ENCODE data around the gene TMCC1. TPM values are rescaled to one million over a fixed set of nuclear protein-coding genes. Genes with fewer than 3 reads are reported as not detected.
A peak's percentile ranks its signal among the peaks of the same experiment; 100 is the strongest.

TMCC1 gene
- 35.4 and 36.9 TPM in 2 replicates for total RNA-seq
- long read RNA-seq, partial matches to known transcripts, result 4 of 10 reads
- long read RNA-seq, other reads (novel, unspliced or antisense), result 6 of 10 reads

DNA sequence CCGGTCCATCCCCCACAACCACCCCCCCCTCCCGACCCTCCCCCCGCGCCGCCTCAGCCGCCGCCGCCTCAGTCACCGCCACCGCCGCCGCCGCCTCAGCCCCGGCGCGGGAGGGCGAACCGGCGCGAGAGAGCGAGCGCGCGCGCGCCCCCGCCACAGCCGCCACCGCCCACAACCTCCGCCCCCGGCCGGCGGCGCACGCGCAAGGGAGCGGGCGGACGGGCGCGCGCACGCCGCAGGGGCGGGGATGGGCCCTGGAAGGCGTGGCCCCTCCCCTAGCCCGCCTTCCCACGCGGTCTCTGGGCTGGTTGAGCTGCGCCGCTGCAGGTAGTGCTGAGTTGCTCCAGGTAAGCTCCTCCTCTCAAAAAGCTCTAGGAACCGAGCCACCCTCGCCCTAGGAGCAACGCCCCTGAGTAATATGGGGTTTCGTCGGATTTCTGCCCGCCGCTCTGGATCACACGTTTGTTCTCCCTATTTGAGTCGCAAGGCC is at the start of gene TMCC1:
TSS of gene TMCC1 (minus strand) at position 131 of the 490 bp plus-strand sequence.
- DNase-seq (ENCODE audit: low read depth, low spot score), result peak; percentile 68
- H3K4me3 Mint-ChIP-seq, result peak within 1 kb of the TSS; percentile 98
- H3K4me1 Mint-ChIP-seq, result peaks cover 44% of the 10 kb centered on the region
- TF ChIP-seq, protein P1, sequence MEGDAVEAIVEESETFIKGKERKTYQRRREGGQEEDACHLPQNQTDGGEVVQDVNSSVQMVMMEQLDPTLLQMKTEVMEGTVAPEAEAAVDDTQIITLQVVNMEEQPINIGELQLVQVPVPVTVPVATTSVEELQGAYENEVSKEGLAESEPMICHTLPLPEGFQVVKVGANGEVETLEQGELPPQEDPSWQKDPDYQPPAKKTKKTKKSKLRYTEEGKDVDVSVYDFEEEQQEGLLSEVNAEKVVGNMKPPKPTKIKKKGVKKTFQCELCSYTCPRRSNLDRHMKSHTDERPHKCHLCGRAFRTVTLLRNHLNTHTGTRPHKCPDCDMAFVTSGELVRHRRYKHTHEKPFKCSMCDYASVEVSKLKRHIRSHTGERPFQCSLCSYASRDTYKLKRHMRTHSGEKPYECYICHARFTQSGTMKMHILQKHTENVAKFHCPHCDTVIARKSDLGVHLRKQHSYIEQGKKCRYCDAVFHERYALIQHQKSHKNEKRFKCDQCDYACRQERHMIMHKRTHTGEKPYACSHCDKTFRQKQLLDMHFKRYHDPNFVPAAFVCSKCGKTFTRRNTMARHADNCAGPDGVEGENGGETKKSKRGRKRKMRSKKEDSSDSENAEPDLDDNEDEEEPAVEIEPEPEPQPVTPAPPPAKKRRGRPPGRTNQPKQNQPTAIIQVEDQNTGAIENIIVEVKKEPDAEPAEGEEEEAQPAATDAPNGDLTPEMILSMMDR (conservative IDR thresholded peaks at IDR 0.05), result no peak
- H3K27ac Mint-ChIP-seq (ENCODE audit: unreplicated experiment), result peak within 1 kb of the TSS; percentile 97
- H3K9me3 Mint-ChIP-seq, result no peaks in the 10 kb centered on the region
- H3K36me3 Mint-ChIP-seq (ENCODE audit: low read depth), result peaks cover 9% of the 10 kb centered on the region
- H3K27me3 Mint-ChIP-seq (ENCODE audit: low read depth), result no peaks in the 10 kb centered on the region

DNA sequence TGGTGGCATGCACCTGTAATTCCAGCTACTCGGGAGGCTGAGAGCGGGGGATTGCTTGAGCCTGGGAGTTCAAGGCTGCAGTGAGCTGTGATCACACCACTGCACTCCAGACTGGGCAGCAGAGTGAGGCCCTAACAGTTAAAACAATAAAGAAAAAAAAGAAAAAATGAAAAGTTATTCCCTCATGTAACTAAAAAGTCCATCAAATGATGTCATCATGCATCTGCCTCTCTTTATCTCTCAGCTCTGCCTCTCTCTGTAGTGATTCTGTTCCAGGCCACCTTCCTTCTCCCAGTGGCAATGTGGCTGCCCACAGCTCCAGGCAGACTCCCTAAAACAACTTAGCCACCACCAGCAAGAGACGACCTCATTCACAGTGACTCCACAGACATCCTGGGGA is 49.5 kb upstream of the TMCC1 start:
- Mint-ChIP-seq H3K9me3 (peaks cover 6% of the 10 kb centered on the region), H3K4me3 (no peak overlapping the region), H3K27me3 (ENCODE audit: low read depth) (peaks cover 11% of the 10 kb centered on the region), H3K27ac (ENCODE audit: unreplicated experiment) (peak overlapping the region; percentile 19), H3K36me3 (ENCODE audit: low read depth) (no peaks in the 10 kb centered on the region), H3K4me1 (peaks cover 6% of the 10 kb centered on the region)
- no peak for DNase-seq (ENCODE audit: low read depth, low spot score)
- TF ChIP-seq, protein P1 (conservative IDR thresholded peaks at IDR 0.05), result no peak

DNA sequence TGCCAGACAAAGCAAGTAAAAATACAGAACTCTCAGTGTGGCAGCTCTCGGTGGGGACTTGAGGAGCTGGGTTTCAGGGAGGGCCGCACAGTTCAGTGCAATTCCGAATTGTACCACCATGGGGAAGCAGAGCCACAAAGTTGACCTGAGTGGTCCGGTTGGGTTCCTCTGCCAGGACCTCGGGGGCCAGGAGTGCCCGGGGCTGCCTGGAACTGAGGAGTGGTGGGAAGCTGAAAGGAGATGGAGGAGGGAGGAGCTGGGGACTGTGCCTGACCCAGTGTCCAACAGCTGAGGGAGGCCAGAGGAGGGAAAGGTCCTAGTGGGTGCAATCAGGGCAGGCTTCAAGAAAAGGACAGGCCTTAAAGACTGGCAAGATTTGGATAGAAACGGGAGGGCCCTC is 48.8 kb upstream of the TMCC1 start:
- Mint-ChIP-seq H3K4me1 (peaks cover 11% of the 10 kb centered on the region), H3K9me3 (peaks cover 3% of the 10 kb centered on the region), H3K27me3 (ENCODE audit: low read depth) (peaks cover 7% of the 10 kb centered on the region), H3K36me3 (ENCODE audit: low read depth) (no peaks in the 10 kb centered on the region), H3K4me3 (no peak overlapping the region), H3K27ac (ENCODE audit: unreplicated experiment) (no peak overlapping the region)
- DNase-seq (ENCODE audit: low read depth, low spot score), result peak; percentile 82
- TF ChIP-seq, protein P1 (conservative IDR thresholded peaks at IDR 0.05), result peak; percentile 82

DNA sequence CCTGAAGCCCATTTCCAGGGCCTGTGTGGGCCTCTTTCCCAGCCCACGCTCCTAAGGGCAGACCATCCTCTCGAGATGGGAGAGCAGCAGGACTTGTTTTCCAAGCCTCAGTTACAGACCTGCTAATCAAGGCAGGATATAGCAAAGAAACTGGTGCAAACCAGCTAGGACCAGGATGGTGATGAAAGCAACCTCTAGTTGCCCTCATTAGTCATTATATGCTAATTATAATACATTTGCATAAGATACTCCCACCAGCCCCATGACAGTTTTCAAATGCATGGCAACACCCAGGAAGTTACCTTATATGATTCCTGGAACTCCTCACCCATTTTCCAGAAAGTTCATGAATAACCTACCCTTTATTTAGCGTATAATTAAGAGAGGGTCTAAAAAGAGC is 46.6 kb upstream of the TMCC1 start:
- no peak overlapping the region for H3K4me3 Mint-ChIP-seq
- peaks cover 4% of the 10 kb centered on the region for H3K27me3 Mint-ChIP-seq (ENCODE audit: low read depth)
- peak overlapping the region; percentile 44 for H3K27ac Mint-ChIP-seq (ENCODE audit: unreplicated experiment)
- no peak for DNase-seq (ENCODE audit: low read depth, low spot score)
- TF ChIP-seq, protein P1 (conservative IDR thresholded peaks at IDR 0.05), result no peak
- H3K36me3 Mint-ChIP-seq (ENCODE audit: low read depth), result no peaks in the 10 kb centered on the region
- peaks cover 20% of the 10 kb centered on the region for H3K4me1 Mint-ChIP-seq
- peaks cover 3% of the 10 kb centered on the region for H3K9me3 Mint-ChIP-seq

DNA sequence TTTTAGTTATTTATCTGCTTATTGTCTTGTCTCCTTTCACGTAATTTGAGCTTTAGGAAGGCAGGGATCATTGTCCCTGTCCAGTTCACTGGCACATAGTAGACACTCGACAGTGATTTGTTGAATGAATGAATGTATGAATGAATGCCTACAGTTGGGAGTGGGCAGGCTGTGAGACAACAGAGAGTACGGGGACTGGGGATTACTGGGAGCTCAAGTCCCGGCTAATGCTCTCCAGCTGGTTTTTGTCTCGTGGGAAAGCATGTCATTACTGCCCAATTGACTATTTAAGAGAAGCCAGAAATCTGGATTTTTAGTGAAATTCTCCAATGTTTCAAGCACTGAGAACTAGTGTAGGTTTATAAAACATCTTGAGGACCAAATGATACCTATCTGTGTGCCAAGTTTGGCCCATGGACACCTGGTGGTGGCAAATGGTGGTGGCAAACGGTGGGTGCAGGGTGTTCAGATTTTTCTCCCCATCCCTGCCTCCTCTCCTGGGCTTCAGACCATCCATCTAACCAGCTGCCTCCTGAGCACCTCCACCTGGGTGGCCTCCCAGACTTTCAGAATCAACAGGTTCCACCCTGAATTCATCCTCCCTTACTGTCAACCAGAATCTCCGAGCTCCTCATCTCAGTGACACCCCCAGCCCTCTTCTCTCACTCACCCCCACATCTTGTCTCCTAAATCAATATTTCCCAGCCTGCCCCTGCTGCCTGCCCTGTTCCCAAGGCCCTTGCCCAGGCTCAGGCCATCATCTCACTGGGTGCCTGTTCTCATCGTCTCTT is 44.8 kb upstream of the TMCC1 start:
- H3K27me3 Mint-ChIP-seq (ENCODE audit: low read depth), result peaks cover 2% of the 10 kb centered on the region
- H3K4me3 Mint-ChIP-seq, result no peak overlapping the region
- H3K4me1 Mint-ChIP-seq, result peaks cover 20% of the 10 kb centered on the region
- no peaks in the 10 kb centered on the region for H3K9me3 Mint-ChIP-seq
- TF ChIP-seq, protein P1 (conservative IDR thresholded peaks at IDR 0.05), result peak; percentile 20
- H3K36me3 Mint-ChIP-seq (ENCODE audit: low read depth), result no peaks in the 10 kb centered on the region
- no peak for DNase-seq (ENCODE audit: low read depth, low spot score)
- H3K27ac Mint-ChIP-seq (ENCODE audit: unreplicated experiment), result no peak overlapping the region

All from neural crest cell (in vitro differentiated cells).